ENCODE results near the gene NELL2.

DNA sequence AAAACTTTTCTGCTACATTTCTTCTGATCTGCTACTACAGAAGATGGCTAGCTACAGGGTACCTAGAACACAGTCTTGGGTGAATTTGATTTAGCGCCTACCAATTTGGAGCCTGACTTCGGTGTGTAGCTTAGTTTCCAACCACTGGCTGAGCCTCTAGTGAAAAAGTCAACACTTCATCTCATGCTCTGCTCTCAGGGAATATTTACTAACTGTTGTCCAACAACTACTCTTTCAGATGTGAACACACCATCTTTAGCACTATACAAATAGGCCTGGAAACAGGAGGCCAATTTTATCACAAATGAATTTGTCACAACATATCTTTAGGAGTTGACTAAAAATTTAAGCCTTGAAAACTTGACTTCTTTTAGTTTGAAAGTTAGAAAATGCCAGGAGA, 167.9 kb downstream of the NELL2 start:
- TF ChIP-seq, protein P1, sequence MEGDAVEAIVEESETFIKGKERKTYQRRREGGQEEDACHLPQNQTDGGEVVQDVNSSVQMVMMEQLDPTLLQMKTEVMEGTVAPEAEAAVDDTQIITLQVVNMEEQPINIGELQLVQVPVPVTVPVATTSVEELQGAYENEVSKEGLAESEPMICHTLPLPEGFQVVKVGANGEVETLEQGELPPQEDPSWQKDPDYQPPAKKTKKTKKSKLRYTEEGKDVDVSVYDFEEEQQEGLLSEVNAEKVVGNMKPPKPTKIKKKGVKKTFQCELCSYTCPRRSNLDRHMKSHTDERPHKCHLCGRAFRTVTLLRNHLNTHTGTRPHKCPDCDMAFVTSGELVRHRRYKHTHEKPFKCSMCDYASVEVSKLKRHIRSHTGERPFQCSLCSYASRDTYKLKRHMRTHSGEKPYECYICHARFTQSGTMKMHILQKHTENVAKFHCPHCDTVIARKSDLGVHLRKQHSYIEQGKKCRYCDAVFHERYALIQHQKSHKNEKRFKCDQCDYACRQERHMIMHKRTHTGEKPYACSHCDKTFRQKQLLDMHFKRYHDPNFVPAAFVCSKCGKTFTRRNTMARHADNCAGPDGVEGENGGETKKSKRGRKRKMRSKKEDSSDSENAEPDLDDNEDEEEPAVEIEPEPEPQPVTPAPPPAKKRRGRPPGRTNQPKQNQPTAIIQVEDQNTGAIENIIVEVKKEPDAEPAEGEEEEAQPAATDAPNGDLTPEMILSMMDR (IDR thresholded peaks at IDR 0.05), result no peak
- TF ChIP-seq POLR2A (IDR thresholded peaks at IDR 0.05), result no peak

Data from esophagus squamous epithelium (tissue), 4 donors.